BJ (cell line): ENCODE measurements around the gene PBX2. TPM values are rescaled to one million over a fixed set of nuclear protein-coding genes. Genes with fewer than 3 reads are reported as not detected.

Experiments
- CTCF ChIA-PET: fragments of 350-600 bp; formaldehyde crosslinking; extraction: SDS; loops from one replicate; lab custom pipeline; 2021; ENCODE audit warnings: antibody characterized with exemption, inconsistent platforms; lab: Yijun Ruan, JAX
- POLR2A ChIA-PET: fragments of 300-600 bp; sonication (Branson Sonifier 250); formaldehyde crosslinking; extraction: SDS; loops from one replicate; lab custom pipeline; 2021; ENCODE audit warnings: antibody characterized with exemption; lab: Charles Lee
- DNase-seq: peaks from one replicate; pipeline ENCODE4 v3.0.0-alpha.2; 2011; ENCODE audit warnings: low read depth
- H3K27me3 ChIP-seq: 2 replicates; pipeline ENCODE4 v1.6.0; 2011; ENCODE audit warnings: low read length; ENCODE audit not compliant: control insufficient read depth, insufficient read depth
- H3K36me3 ChIP-seq: 2 replicates; pipeline ENCODE4 v1.5.1; 2011; ENCODE audit warnings: low read length; ENCODE audit not compliant: control insufficient read depth, insufficient read depth
- H3K4me3 ChIP-seq: 2 replicates; pipeline ENCODE4 v1.5.1; 2011; ENCODE audit warnings: low read depth, mild to moderate bottlenecking, control low read depth, low read length
- CTCF ChIP-seq: IDR thresholded peaks from 2 replicates; pipeline ENCODE4 v1.5.1; 2011; ENCODE audit warnings: low read depth, mild to moderate bottlenecking, control low read depth, inconsistent platforms, low read length, moderate library complexity; ENCODE audit not compliant: insufficient read depth
- polyA plus RNA-seq: library from polyadenylated mRNA; depleted of rRNA; stranded (reverse); fragments of >200 nt; gene quantifications from 2 replicates; pipeline ENCODE4 v1.2.3, GENCODE V29; 2011

The PBX2 gene
- polyA plus RNA-seq, 1 experiment = 73.5 TPM

- POLR2A ChIA-PET = interaction anchor here (0.6 kb wide), 1 partner anchor 11 kb away, joined by 3 read pairs; no protein-coding TSS in a partner anchor
- DNase-seq = no peak
- CTCF ChIA-PET = interaction anchor here (0.7 to 1.2 kb wide), 8 partner anchors 24 to 180 kb away, joined by 3 to 12 read pairs (median 3); partner anchors contain the start of genes ATF6B and FKBPL
- Histone ChIP-seq H3K4me3 (peak overlapping the region; percentile 71), H3K27me3 (no peaks in the 10 kb centered on the region), H3K36me3 (peaks cover 7% of the 10 kb centered on the region)
- TF ChIP-seq CTCF = peak; percentile 67
These were observed 35.4 kb downstream of the PBX2 start for GRCh38 chr6:32154514-32155161.

- POLR2A ChIA-PET = interaction anchor here (0.6 kb wide), 2 partner anchors 12 to 1638 kb away, joined by 3 to 7 read pairs; no protein-coding TSS in a partner anchor
- peak; percentile 43 for TF ChIP-seq CTCF
- CTCF ChIA-PET = interaction anchor here (0.7 to 3.4 kb wide), 6 partner anchors 27 to 179 kb away, joined by 3 to 16 read pairs (median 3); partner anchors contain the start of gene ATF6B
These were observed 36.2 kb downstream of the PBX2 start, which contains the start of gene PPT2 for GRCh38 chr6:32153564-32154513. Gene PPT2, plus strand, starts transcription at chr6:32154141. Its CDS starts 454 bp downstream, at chr6:32154595.

DNA sequence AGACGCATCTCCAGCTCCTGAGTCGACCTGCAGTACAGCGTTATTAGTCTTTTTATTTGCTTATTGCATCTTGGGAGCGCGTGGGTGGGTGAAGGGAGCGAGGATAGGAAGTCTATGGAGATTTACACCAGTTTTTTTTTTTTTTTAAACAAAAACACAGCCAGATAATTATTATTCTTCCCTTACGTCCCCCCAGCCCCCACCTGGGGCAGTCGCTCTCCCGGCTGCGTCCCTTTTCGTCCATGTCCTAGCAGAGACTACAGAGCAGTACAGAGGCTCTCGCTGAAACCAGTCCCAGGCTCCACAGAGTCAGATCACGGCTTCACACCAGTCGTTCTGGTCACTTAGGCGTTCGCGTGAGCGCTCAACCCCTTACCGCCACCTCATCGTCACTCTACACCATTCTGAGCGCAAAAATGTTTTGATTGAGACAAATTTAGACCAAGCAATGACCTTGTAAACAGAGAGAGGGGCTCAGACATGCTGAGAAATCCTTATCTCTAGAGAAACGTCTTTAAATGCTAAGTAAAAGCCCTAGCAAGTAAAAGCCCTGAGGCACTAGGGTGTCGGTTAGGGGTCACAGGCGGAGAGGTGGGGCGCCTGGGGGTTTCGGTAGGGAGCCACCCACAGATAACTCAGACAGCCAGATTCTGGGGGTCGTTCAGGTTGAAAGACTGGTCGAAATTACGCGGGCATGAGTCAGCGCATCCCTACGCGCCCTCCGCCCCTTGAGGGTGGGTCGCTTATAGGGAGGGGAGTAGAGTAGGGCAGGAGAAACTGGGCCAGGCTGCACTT, 37.0 kb downstream of the PBX2 start:
- no peak for DNase-seq
- CTCF ChIA-PET = interaction anchor here (2.1 to 3.4 kb wide), 2 partner anchors 23 to 35 kb away, joined by 11 to 16 read pairs; partner anchors contain the start of gene FKBPL
- peaks cover 10% of the 10 kb centered on the region for H3K36me3 ChIP-seq
- no peaks in the 10 kb centered on the region for H3K27me3 ChIP-seq
- POLR2A ChIA-PET = interaction anchor here (0.6 kb wide), 1 partner anchor 1637 kb away, joined by 7 read pairs; no protein-coding TSS in a partner anchor
- H3K4me3 ChIP-seq = peak overlapping the region; percentile 71
- no peak for TF ChIP-seq CTCF

More at GRCh38 chr6:32153564-32154513, 36.2 kb downstream of the PBX2 start, which contains the start of gene PPT2:
- Histone ChIP-seq H3K4me3 (peak within 1 kb of the TSS; percentile 71), H3K27me3 (no peaks in the 10 kb centered on the region), H3K36me3 (peaks cover 10% of the 10 kb centered on the region)
- DNase-seq = peak; percentile 60

DNA sequence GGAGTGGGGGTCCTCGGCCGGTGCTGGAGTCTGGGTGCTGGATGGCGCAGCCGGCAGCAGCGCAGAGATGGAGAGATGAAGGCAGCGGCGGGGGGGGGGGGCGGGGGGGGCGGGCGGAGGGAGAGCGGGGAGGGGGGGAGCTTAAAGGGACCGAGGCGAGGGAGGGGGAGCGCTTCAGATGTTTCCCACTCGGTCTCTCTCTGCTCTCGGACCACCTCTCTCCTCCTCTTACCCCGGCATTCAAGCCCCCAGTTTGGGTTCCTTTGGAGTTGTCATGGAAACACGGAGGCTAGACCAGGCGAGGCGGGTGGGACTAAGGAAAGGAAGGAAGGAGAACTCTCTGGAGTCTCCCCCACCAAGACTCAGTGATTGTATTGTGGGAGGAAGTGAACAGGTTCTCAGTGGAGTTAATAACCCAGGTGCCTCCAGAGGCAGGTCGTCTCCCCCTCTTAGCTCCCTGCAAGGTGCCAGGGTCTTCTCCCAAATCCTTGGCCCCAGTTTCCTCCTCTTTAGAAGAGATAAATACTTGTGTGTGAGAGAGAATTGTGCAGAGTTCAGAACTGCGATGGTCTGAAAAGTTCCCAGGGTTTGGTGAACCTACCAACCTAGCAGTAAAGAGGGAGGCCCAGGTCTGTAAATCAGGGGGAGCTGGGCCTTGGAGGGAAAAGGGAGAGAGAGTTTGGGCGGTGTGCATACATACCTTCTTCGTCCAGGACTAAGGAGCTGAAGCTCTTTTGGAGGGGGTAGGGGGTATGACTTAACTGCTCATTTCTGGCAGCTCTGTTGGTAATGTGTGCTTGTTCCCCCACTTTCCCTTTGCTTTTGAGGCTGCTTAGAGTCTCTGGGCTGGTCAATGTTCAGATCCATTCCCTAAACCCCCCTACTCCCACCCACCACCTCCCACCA, 37.9 kb downstream of the PBX2 start, which contains the start of gene PRRT1:
Gene PRRT1 (minus strand): TSS at position 77 of the 906 bp plus-strand sequence. CDS start 112 bp downstream, outside the sequence.
- TF ChIP-seq CTCF = no peak
- Histone ChIP-seq H3K36me3 (peaks cover 8% of the 10 kb centered on the region), H3K27me3 (no peaks in the 10 kb centered on the region), H3K4me3 (peak within 1 kb of the TSS; percentile 71)
- POLR2A ChIA-PET = interaction anchor here (0.6 kb wide), 2 partner anchors 234 to 1969 kb away, joined by 3 to 7 read pairs; no protein-coding TSS in a partner anchor
- CTCF ChIA-PET = interaction anchor here (2.1 to 3.4 kb wide), 2 partner anchors 22 to 34 kb away, joined by 11 to 16 read pairs; partner anchors contain the start of gene FKBPL
- DNase-seq = no peak
